HuH-7.5 (cell line): ENCODE results near the gene HSD3B7.

Experiments used
- DNase-seq: peaks from one replicate; pipeline ENCODE4 v3.0.0; 2011; ENCODE audit warnings: low spot score

HSD3B7 gene

DNA sequence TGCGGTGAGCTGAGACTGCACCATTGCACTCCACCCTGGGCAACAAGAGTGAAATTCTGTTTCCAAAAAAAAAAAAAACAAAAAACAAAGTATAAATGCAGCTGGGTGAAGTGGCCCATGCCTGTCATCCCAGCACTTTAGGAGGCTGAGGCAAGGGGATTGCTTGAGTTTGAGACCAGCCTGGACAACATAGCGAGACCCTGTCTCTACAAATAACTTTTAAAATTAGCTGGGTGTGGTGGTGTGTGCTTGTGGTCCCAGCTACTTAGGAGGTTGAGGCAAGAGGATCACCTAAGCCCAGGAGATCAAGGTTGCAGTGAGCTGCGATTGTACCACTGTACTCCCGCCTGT lies 38.2 kb downstream of the HSD3B7 start:
- no peak for DNase-seq

- DNase-seq = no peak
These were observed 38.7 kb downstream of the HSD3B7 start for GRCh38 chr16:31023627-31024226.

GRCh38 chr16:31025339-31025738 lies 40.3 kb downstream of the HSD3B7 start:
- DNase-seq = no peak

GRCh38 chr16:31029272-31029671 lies 44.3 kb downstream of the HSD3B7 start:
- no peak for DNase-seq

DNA sequence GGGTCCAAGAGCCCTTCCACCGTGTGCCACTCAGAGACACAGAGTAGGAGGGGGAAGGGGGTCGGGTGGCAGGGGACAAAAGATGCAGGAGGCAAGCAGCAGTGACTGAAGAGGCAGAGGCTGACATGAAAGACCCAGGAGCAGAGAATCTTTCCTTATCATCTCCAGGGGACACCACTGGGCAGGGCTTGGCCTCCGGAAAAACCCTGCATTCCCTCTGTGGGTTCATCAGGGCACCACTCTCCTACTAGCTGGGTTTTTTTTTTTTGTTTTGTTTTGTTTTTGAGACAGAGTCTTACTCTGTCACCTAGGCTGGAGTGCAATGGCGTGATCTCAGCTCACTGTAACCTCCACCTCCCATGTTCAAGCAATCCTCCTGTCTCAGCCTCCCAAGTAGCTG lies 46.3 kb downstream of the HSD3B7 start:
- DNase-seq = no peak

- peak; percentile 88 for DNase-seq
These were observed 48.0 kb downstream of the HSD3B7 start, which contains the start of gene STX4 for GRCh38 chr16:31032736-31033708. TSS of gene STX4 (plus strand) at chr16:31033558. CDS start at chr16:31033806, 248 bp downstream.

DNA sequence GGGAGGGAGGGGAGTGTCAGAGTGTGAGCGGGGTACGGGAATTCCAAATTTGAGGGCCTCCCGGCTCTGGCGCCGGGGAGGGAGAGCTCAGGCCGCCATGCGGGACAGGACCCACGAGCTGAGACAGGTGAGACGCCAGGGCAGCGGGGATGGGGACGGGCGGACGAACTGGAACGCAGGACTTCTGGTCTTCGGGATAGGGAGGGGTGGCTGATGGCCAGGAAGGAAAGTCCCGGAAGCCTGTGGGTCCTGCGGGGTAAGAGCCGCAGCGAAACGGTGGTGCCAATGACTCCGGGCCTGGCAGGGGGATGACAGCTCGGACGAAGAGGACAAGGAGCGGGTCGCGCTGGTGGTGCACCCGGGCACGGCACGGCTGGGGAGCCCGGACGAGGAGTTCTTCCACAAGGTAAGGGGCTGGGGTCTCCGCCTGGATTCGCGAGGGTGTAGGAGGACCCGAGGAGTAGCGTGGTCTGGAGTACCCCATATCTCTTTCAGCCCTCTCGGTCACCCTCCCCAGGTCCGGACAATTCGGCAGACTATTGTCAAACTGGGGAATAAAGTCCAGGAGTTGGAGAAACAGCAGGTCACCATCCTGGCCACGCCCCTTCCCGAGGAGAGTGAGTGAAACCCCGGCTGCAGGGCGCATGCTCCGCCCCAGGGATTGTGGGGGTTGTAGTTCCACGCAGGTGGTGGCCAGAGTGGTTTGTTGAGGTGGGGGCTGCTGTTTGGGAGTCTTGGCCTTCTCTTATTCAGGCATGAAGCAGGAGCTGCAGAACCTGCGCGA lies 48.9 kb downstream of the HSD3B7 start:
- DNase-seq = peak; percentile 97

- no peak for DNase-seq
These were observed 51.7 kb downstream of the HSD3B7 start for GRCh38 chr16:31036691-31037090.
